ENCODE data around the gene WWTR1.

GRCh38 chr3:149621218-149622005, 36.4 kb downstream of the WWTR1 start:
- TF ChIP-seq CTCF (conservative IDR thresholded peaks at IDR 0.05), result no peak
- no peak for TF ChIP-seq EZH2 (IDR thresholded peaks at IDR 0.05; ENCODE audit: low read depth)
